HepG2 (cell line): ENCODE data around the gene PCBP4. TPM values are rescaled to one million over a fixed set of nuclear protein-coding genes. Genes with fewer than 3 reads are reported as not detected.

Experiments used
- ATAC-seq: fragments of 200-7000 bp; cut with Tn5 transposase; 3 replicates; pipeline ENCODE4 v1.9.1; 2020; ENCODE audit warnings: mild to moderate bottlenecking, moderate library complexity
- BruUV-seq: library from RNA; stranded (reverse); fragments of 400-500 nt; replicated peaks from 2 replicates; lab custom pipeline; 2021; lab: Mats Ljungman, UMichigan
- CTCF ChIA-PET: fragments of 300-600 bp; formaldehyde crosslinking; extraction: SDS; loops from one replicate; lab custom pipeline; 2021; ENCODE audit warnings: low total read pairs, inconsistent platforms, low intra/inter-chr PET ratio; lab: Yijun Ruan, JAX
- POLR2A ChIA-PET: fragments of 350-600 bp; sonication (Branson Sonifier 250); formaldehyde crosslinking; loops from one replicate; lab custom pipeline; 2020; ENCODE audit warnings: antibody characterized with exemption, inconsistent platforms; lab: Yijun Ruan, JAX
- DNase-seq: peaks from one replicate; pipeline ENCODE4 v3.0.0-alpha.2; 2015; ENCODE audit warnings: low spot score
- FAIRE-seq: peaks from 3 replicates; lab custom pipeline; 2011; peaks lifted over from hg19 to GRCh38; lab: Jason Lieb, UNC
- H2AFZ ChIP-seq: one replicate; pipeline ENCODE4 v1.6.1; 2011; ENCODE audit warnings: low read length, inconsistent platforms
- H3K27ac ChIP-seq: fragments of 300-600 bp; 3 replicates; pipeline ENCODE4 v1.8.0; 2011; ENCODE audit warnings: mixed run types, mild to moderate bottlenecking, mixed read lengths, low read length, inconsistent platforms; ENCODE audit not compliant: insufficient read depth; ENCODE audit errors: extremely low read length
- H3K27me3 ChIP-seq, 2 experiments: fragments of 200-600 bp in 1 of 2; 2 replicates in 1 of 2; 3 replicates in 1 of 2; pipeline versions ENCODE4 v1.6.0 to v1.8.0; 2011; ENCODE audit warnings: low read length in 2 of 2, mild to moderate bottlenecking in 2 of 2, moderate library complexity in 2 of 2, inconsistent platforms in 1 of 2; ENCODE audit not compliant: insufficient read depth in 2 of 2, control insufficient read depth in 1 of 2
- H3K36me3 ChIP-seq, 2 experiments: fragments of 200-600 bp in 1 of 2; replicated peaks in 1 of 2; 2 replicates in 1 of 2; 3 replicates in 1 of 2; pipeline versions ENCODE4 v1.5.1 to v1.8.0; 2011; ENCODE audit warnings: low read length in 2 of 2, inconsistent platforms in 1 of 2; ENCODE audit not compliant: insufficient read depth in 2 of 2, control insufficient read depth in 1 of 2
- H3K4me1 ChIP-seq: 2 replicates; pipeline ENCODE4 v1.5.1; 2012; ENCODE audit warnings: low read length, inconsistent platforms; ENCODE audit not compliant: insufficient read depth
- H3K4me2 ChIP-seq: 2 replicates; pipeline ENCODE4 v1.6.0; 2011; ENCODE audit warnings: low read depth, low read length, inconsistent platforms
- H3K4me3 ChIP-seq, 3 experiments: fragments of 200-600 bp in 1 of 3; sonication (generic), shearing (Covaris generic) in 1 of 3; replicated peaks in 1 of 3; 2 replicates each; pipeline ENCODE4 v1.5.1; 2011 to 2016; ENCODE audit warnings: low read length in 3 of 3, inconsistent platforms in 2 of 3, low read depth in 2 of 3, mild to moderate bottlenecking in 2 of 3, control low read depth in 1 of 3, mixed read lengths in 1 of 3; ENCODE audit not compliant: insufficient read depth in 1 of 3
- H3K79me2 ChIP-seq: one replicate; pipeline ENCODE4 v1.6.1; 2011; ENCODE audit warnings: low read length, inconsistent platforms; ENCODE audit not compliant: insufficient read depth
- H3K9ac ChIP-seq: 2 replicates; pipeline ENCODE4 v1.6.0; 2011; ENCODE audit warnings: mild to moderate bottlenecking, low read depth, low read length, inconsistent platforms; ENCODE audit not compliant: insufficient read depth
- H3K9me3 ChIP-seq: 2 replicates; pipeline ENCODE4 v1.5.1; 2012; ENCODE audit warnings: mild to moderate bottlenecking, low read length
- H4K20me1 ChIP-seq: 2 replicates; pipeline ENCODE4 v1.6.0; 2011; ENCODE audit warnings: inconsistent platforms, mild to moderate bottlenecking, low read length, moderate library complexity; ENCODE audit not compliant: insufficient read depth
- ARHGAP35 ChIP-seq: sonication (generic); formaldehyde crosslinking; IDR thresholded peaks from 2 replicates; pipeline ENCODE4 v1.9.0; 2022; ENCODE audit warnings: mild to moderate bottlenecking, inconsistent platforms, moderate library complexity, missing genetic modification reagents, borderline replicate concordance
- EHMT2 ChIP-seq: fragments of 200-600 bp; sonication (generic); IDR thresholded peaks from 2 replicates; pipeline ENCODE4 v1.7.0; 2017; ENCODE audit warnings: antibody characterized with exemption, low read depth, low read length, borderline replicate concordance
- HNF4A ChIP-seq: sonication (generic); formaldehyde crosslinking; IDR thresholded peaks from 2 replicates; pipeline ENCODE4 v1.4.0; 2020; ENCODE audit warnings: missing genetic modification reagents
- KMT2B ChIP-seq: IDR thresholded peaks from 2 replicates; pipeline ENCODE4 v1.6.1; 2016; ENCODE audit warnings: missing genetic modification reagents, missing compliant biosample characterization
- NFRKB ChIP-seq: fragments of 450-650 bp; IDR thresholded peaks from 2 replicates; pipeline ENCODE4 v1.6.1; 2017
- PAX8 ChIP-seq: sonication (generic); formaldehyde crosslinking; IDR thresholded peaks from 2 replicates; pipeline ENCODE4 v1.8.0; 2022; ENCODE audit warnings: mild to moderate bottlenecking, missing genetic modification reagents, borderline replicate concordance
- PBX3 ChIP-seq: sonication (generic); formaldehyde crosslinking; IDR thresholded peaks from 2 replicates; pipeline ENCODE4 v1.8.1; 2023; ENCODE audit warnings: missing genetic modification reagents, inconsistent platforms, borderline replicate concordance
- SCMH1 ChIP-seq: sonication (generic); formaldehyde crosslinking; IDR thresholded peaks from 2 replicates; pipeline ENCODE4 v1.9.0; 2021; ENCODE audit warnings: missing genetic modification reagents, mild to moderate bottlenecking, borderline replicate concordance
- SIX4 ChIP-seq: sonication (generic); formaldehyde crosslinking; IDR thresholded peaks from 2 replicates; pipeline ENCODE4 v1.4.0; 2020; ENCODE audit warnings: missing genetic modification reagents
- SYNCRIP ChIP-seq: fragments of 200-400 bp; formaldehyde crosslinking; IDR thresholded peaks from 2 replicates; pipeline ENCODE4 v1.6.1; 2018; ENCODE audit warnings: mild to moderate bottlenecking, low read depth, low read length; ENCODE audit not compliant: insufficient read depth
- TMF1 ChIP-seq: sonication (generic); formaldehyde crosslinking; IDR thresholded peaks from 2 replicates; pipeline ENCODE4 v1.8.1; 2022; ENCODE audit warnings: low read depth, missing genetic modification reagents
- ZBTB34 ChIP-seq: sonication (generic); formaldehyde crosslinking; IDR thresholded peaks from 2 replicates; pipeline ENCODE4 v1.8.0; 2022; ENCODE audit warnings: mild to moderate bottlenecking, missing genetic modification reagents
- ZC3H4 ChIP-seq: sonication (generic); formaldehyde crosslinking; IDR thresholded peaks from 2 replicates; pipeline ENCODE4 v1.4.0; 2020; ENCODE audit warnings: missing genetic modification reagents, borderline replicate concordance
- ZNF20 ChIP-seq: sonication (generic); formaldehyde crosslinking; IDR thresholded peaks from 2 replicates; pipeline ENCODE4 v1.4.0; 2020; ENCODE audit warnings: mild to moderate bottlenecking, moderate library complexity, missing genetic modification reagents
- ZNF225 ChIP-seq: sonication (generic); formaldehyde crosslinking; IDR thresholded peaks from 2 replicates; pipeline ENCODE4 v1.4.0; 2020; ENCODE audit warnings: mild to moderate bottlenecking, missing genetic modification reagents
- ZNF44 ChIP-seq: sonication (generic); formaldehyde crosslinking; IDR thresholded peaks from 2 replicates; pipeline ENCODE4 v1.5.1; 2020; ENCODE audit warnings: mild to moderate bottlenecking, missing genetic modification reagents
- ZNF549 ChIP-seq: sonication (generic); formaldehyde crosslinking; IDR thresholded peaks from 2 replicates; pipeline ENCODE4 v1.5.0; 2020; ENCODE audit warnings: missing genetic modification reagents
- ZNF605 ChIP-seq: sonication (generic); formaldehyde crosslinking; IDR thresholded peaks from 2 replicates; pipeline ENCODE4 v1.8.0; 2022; ENCODE audit warnings: mild to moderate bottlenecking, missing genetic modification reagents
- ZNF629 ChIP-seq: sonication (generic); formaldehyde crosslinking; conservative IDR thresholded peaks from 2 replicates; pipeline ENCODE4 v1.5.0; 2020; ENCODE audit warnings: missing genetic modification reagents
- ZNF674 ChIP-seq: sonication (generic); formaldehyde crosslinking; IDR thresholded peaks from 2 replicates; pipeline ENCODE4 v1.5.0; 2020; ENCODE audit warnings: low read depth, mild to moderate bottlenecking, missing genetic modification reagents
- ZNF703 ChIP-seq: sonication (generic); formaldehyde crosslinking; IDR thresholded peaks from 2 replicates; pipeline ENCODE4 v1.5.1; 2020; ENCODE audit warnings: missing genetic modification reagents, mild to moderate bottlenecking, moderate library complexity, borderline replicate concordance
- WGBS: methylation state at CpG from one replicate; pipeline ENCODE4 v1.1.6; 2017; ENCODE audit warnings: low lambda C conversion rate; 5-methylcytosine and 5-hydroxymethylcytosine counted together
- in situ Hi-C: cut with HindIII; loops from 2 replicates; pipeline ENCODE4 v1.10.0; 2017; ENCODE audit warnings: low pct_unique_long_range_greater_than_20kb; ENCODE audit not compliant: extremely low pct_ligation_motif_present
- intact Hi-C: fragments of 100-400 bp; cut with micrococcal nuclease; formaldehyde crosslinking; loops from one replicate; pipeline ENCODE4 v1.10.0; 2022; ENCODE audit not compliant: unreplicated experiment
- polyA plus RNA-seq, 8 experiments: library from polyadenylated mRNA; depleted of rRNA in 3 of 8; stranded (reverse) in 7 of 8; unstranded in 1 of 8; fragments of >200 nt; fragmentation: Illumina TruSeq in 4 of 8; extraction: Trizol in 4 of 8; gene quantifications; 2 replicates each; pipeline versions ENCODE4 v1.2.1 to v1.2.3, GENCODE V29; 2011 to 2016; ENCODE audit warnings: low read depth in 4 of 8, missing spikeins in 1 of 8, mixed read lengths in 1 of 8; ENCODE audit not compliant: insufficient read depth in 1 of 8
- total RNA-seq, 5 experiments: library from RNA; depleted of rRNA; stranded (reverse); fragments of >200 nt; fragmentation: Illumina TruSeq; extraction: Trizol; gene quantifications; 2 replicates each; pipeline ENCODE4 v1.2.3, GENCODE V29; 2016; ENCODE audit warnings: low read depth in 1 of 5

The PCBP4 gene
- total and polyA plus RNA-seq, 2 of the 13 experiments (the other 11 are each of a cell fraction or from before 2014, with no cell fraction given), result 36.8 to 51.3 TPM

- no peaks in the 10 kb centered on the region for H3K9me3 ChIP-seq
- POLR2A ChIA-PET, result interaction anchor here (0.6 to 4.5 kb wide), 18 partner anchors 8 to 558 kb away, joined by 3 to 173 read pairs (median 8); partner anchors contain the start of genes ABHD14A, ABHD14B, ACY1 and DCAF1
- DNase-seq (peak; percentile 67), ATAC-seq (peak; percentile 59), FAIRE-seq (peak; percentile 81)
- no peaks in the 10 kb centered on the region; a peak in 1 of 5 replicates for H3K27me3 ChIP-seq
- H3K9ac ChIP-seq, result peak overlapping the region; percentile 93
- H3K27ac ChIP-seq, result peak overlapping the region; percentile 93
- H2AFZ ChIP-seq, result no peak overlapping the region
- no peaks in the 10 kb centered on the region; the same call in 1 of the 2 replicates for H4K20me1 ChIP-seq
- peak overlapping the region; percentile 94 for H3K4me2 ChIP-seq
- CTCF ChIA-PET, result interaction anchor here (1.2 to 2.1 kb wide), 4 partner anchors 32 to 58 kb away, joined by 3 to 34 read pairs (median 14); partner anchors contain the start of genes ABHD14A, ABHD14B, ACY1 and RPL29
- in situ Hi-C loops (no loop called here), intact Hi-C loops (loop anchor here (1.0 to 2.0 kb wide), 3 partner anchors 31 to 52 kb away; partner anchors contain the start of genes ABHD14B, ACY1 and RPL29)
- peaks cover 33% of the 10 kb centered on the region for H3K4me1 ChIP-seq
- 0% methylated on average over 8 of the region's 17 CpGs for WGBS
- H3K36me3 ChIP-seq, result peaks cover 2 to 10% of the 10 kb centered on the region in 2 experiments; a peak in 3 of 5 replicates
- BruUV-seq, result TSS peak; percentile 84
- peak overlapping the region; percentile 66 to 88 (median 80) for H3K4me3 ChIP-seq
- peaks cover 28% of the 10 kb centered on the region for H3K79me2 ChIP-seq
- TF ChIP-seq NFRKB (no peak), SYNCRIP (no peak), ZNF703 (CRISPR knock-in tag) (no peak), ZBTB34 (CRISPR knock-in tag) (peak; percentile 24; the same call in 1 of the 2 replicates), EHMT2 (no peak), ARHGAP35 (CRISPR knock-in tag) (0 out of 2 replicates have a peak, but pooled peaks have one; percentile 6), ZC3H4 (CRISPR knock-in tag) (peak; percentile 62; the same call in 1 of the 2 replicates), ZNF629 (CRISPR knock-in tag) (no peak), TMF1 (CRISPR knock-in tag) (no peak), HNF4A (CRISPR knock-in tag) (peak; percentile 61), ZNF605 (CRISPR knock-in tag) (peak; percentile 90; the same call in 1 of the 2 replicates), ZNF225 (CRISPR knock-in tag) (0 out of 2 replicates have a peak, but pooled peaks have one; percentile 21), ZNF44 (peak; percentile 72; the same call in 1 of the 2 replicates), ZNF20 (CRISPR knock-in tag) (no peak), ZNF549 (CRISPR knock-in tag) (no peak), SIX4 (CRISPR knock-in tag) (peak; percentile 41; the same call in 1 of the 2 replicates), PBX3 (CRISPR knock-in tag) (no peak), KMT2B (CRISPR knock-in tag) (no peak), ZNF674 (CRISPR knock-in tag) (0 out of 2 replicates have a peak, but pooled peaks have one; percentile 25), PAX8 (CRISPR knock-in tag) (no peak), SCMH1 (CRISPR knock-in tag) (no peak)
Observed at GRCh38 chr3:51942603-51943450, 24.4 kb downstream of the PCBP4 start.
